ENCODE measurements around the gene RABGAP1L.
"Not testable (repeated sequence)": the region's sequence is repeated elsewhere in the genome, so short reads cannot be mapped to it uniquely, and the experiment has no call there.

The RABGAP1L gene

GRCh38 chr1:175036476-175036875 is 877.2 kb downstream of the RABGAP1L start:
- ChIA-PET CTCF (no interaction called here), POLR2A (ENCODE audit: low non-redundant PET) (no interaction called here)
- no peak overlapping the region for H3K27ac ChIP-seq
- TF ChIP-seq CTCF (conservative IDR thresholded peaks at IDR 0.05; ENCODE audit: low read depth) = no peak
- DNase-seq (ENCODE audit: low spot score) = no peak

GRCh38 chr1:175037416-175037815 is 878.1 kb downstream of the RABGAP1L start:
- H3K27ac ChIP-seq = no peak overlapping the region
- DNase-seq (ENCODE audit: low spot score) = no peak
- TF ChIP-seq CTCF (conservative IDR thresholded peaks at IDR 0.05; ENCODE audit: low read depth) = no peak
- POLR2A ChIA-PET (ENCODE audit: low non-redundant PET) = interaction anchor here (0.6 kb wide), 1 partner anchor 1339 kb away, joined by 4 read pairs; no protein-coding TSS in a partner anchor
- CTCF ChIA-PET = no interaction called here

GRCh38 chr1:175040324-175040879 is 881.1 kb downstream of the RABGAP1L start:
- no peak for TF ChIP-seq CTCF (conservative IDR thresholded peaks at IDR 0.05; ENCODE audit: low read depth)
- POLR2A ChIA-PET (ENCODE audit: low non-redundant PET) = no interaction called here
- DNase-seq (ENCODE audit: low spot score) = no peak
- H3K27ac ChIP-seq = no peak overlapping the region
- CTCF ChIA-PET = interaction anchor here (1.0 to 1.3 kb wide), 2 partner anchors 9 to 85 kb away, joined by 3 to 5 read pairs; no protein-coding TSS in a partner anchor

- no peak for TF ChIP-seq CTCF (conservative IDR thresholded peaks at IDR 0.05; ENCODE audit: low read depth)
Measured at GRCh38 chr1:175042650-175043049, 883.3 kb downstream of the RABGAP1L start.

GRCh38 chr1:175043824-175044223 is 884.5 kb downstream of the RABGAP1L start:
- no peak overlapping the region for H3K27ac ChIP-seq
- CTCF ChIA-PET = no interaction called here
- POLR2A ChIA-PET (ENCODE audit: low non-redundant PET) = no interaction called here
- DNase-seq (ENCODE audit: low spot score) = no peak
- TF ChIP-seq CTCF (conservative IDR thresholded peaks at IDR 0.05; ENCODE audit: low read depth) = no peak

More at GRCh38 chr1:175042650-175043049, 883.3 kb downstream of the RABGAP1L start:
- H3K27ac ChIP-seq = no peak overlapping the region
- ChIA-PET POLR2A (ENCODE audit: low non-redundant PET) (no interaction called here), CTCF (no interaction called here)
- DNase-seq (ENCODE audit: low spot score) = no peak

- POLR2A ChIA-PET (ENCODE audit: low non-redundant PET) = not testable (repeated sequence)
- CTCF ChIA-PET = interaction anchor here (0.9 kb wide), 1 partner anchor 11 kb away, joined by 4 read pairs; no protein-coding TSS in a partner anchor
Measured at GRCh38 chr1:175044591-175044990, 885.3 kb downstream of the RABGAP1L start.

More at GRCh38 chr1:175044591-175044990, 885.3 kb downstream of the RABGAP1L start:
- not testable (repeated sequence) for DNase-seq (ENCODE audit: low spot score); H3K27ac ChIP-seq

Measured in RWPE1 (cell line).